Measurements from ENCODE around the gene RPL14. TPM values are rescaled to one million over a fixed set of nuclear protein-coding genes. Genes with fewer than 3 reads are reported as not detected.

The RPL14 gene
- total RNA-seq, 1 experiment from 2014 or later, result 624 TPM

DNA sequence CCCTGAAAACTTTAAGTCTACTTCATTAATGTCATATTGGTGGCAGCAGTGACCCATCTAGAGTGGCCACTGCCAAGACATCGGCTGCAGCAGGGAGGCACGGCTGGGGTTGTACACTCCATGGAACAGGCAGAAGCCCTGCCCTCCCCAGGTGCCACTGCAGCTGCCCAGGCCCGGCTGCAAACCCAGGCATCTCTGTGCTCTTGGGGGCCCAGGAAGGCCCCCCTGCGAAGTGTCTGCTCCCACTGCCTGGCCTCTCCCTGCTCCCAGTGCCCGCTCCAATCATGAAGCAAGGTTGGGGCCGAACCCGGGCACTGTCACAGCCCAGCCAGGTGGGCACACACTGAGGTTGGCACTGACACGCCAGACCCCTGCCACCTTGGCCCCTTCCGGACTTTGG lies 12.1 kb upstream of the RPL14 start:
- no peak overlapping the region for H3K27ac ChIP-seq (ENCODE audit: low read length)
- H3K79me2 ChIP-seq (ENCODE audit: low read length), result no peaks in the 10 kb centered on the region
- H3K9me3 ChIP-seq (ENCODE audit: low read length), result no peaks in the 10 kb centered on the region
- no peaks in the 10 kb centered on the region for H4K20me1 ChIP-seq (ENCODE audit: low read length)
- ATAC-seq (no peak), DNase-seq (no peak)
- intact Hi-C loops (cut with micrococcal nuclease), result no loop called here
- no peak overlapping the region for H3K4me2 ChIP-seq (ENCODE audit: low read length)
- H3K9me2 ChIP-seq (replicated peaks; ENCODE audit: low read length), result no peaks in the 10 kb centered on the region
- ChIA-PET POLR2A (ENCODE audit: unreplicated experiment) (no interaction called here), CTCF (no interaction called here)
- no TSS peak for BruUV-seq (replicated peaks)
- no peaks in the 10 kb centered on the region for H3K27me3 ChIP-seq (ENCODE audit: low read length)
- no peak overlapping the region for H3K4me3 ChIP-seq (ENCODE audit: low read length)
- H2AFZ ChIP-seq (ENCODE audit: low read length), result no peak overlapping the region
- H3F3A ChIP-seq (ENCODE audit: low read length, unreplicated experiment), result no peaks in the 10 kb centered on the region
- no peak overlapping the region for H3K9ac ChIP-seq (ENCODE audit: low read length)
- no peaks in the 10 kb centered on the region for H3K4me1 ChIP-seq (ENCODE audit: insufficient read depth, low read length)
- H3K36me3 ChIP-seq (ENCODE audit: low read depth, low read length), result no peaks in the 10 kb centered on the region
- no peak for TF ChIP-seq CTCF (conservative IDR thresholded peaks at IDR 0.05; ENCODE audit: low read depth, low read length)
- no peak for TF ChIP-seq EZH2 (IDR thresholded peaks at IDR 0.05; ENCODE audit: low read length, unreplicated experiment)
- TF ChIP-seq EZH2phosphoT487 (IDR thresholded peaks at IDR 0.05; ENCODE audit: borderline replicate concordance, low read length), result no peak

DNA sequence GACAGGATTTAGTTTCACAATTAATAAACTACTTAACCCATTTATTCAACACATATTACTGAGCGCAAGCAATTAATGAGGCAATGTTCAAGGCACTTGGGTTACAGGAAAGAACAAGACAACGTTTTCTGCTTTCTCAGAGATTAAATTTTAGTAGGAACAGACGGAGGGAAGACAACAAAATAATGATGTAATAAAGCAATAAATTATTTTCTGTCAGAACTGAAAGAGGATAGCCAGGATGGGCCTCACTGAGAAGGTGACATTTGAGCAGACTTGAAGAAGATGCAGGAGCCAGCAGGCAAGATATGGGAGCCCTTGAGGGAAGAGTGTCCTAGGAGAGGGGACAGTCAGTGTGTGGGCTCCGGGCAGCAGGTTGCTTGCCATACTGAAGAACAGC lies 11.3 kb upstream of the RPL14 start:
- intact Hi-C loops (cut with micrococcal nuclease), result no loop called here
- ATAC-seq (no peak), DNase-seq (no peak)
- Histone ChIP-seq H3K9me2 (replicated peaks; ENCODE audit: low read length) (no peaks in the 10 kb centered on the region), H3F3A (ENCODE audit: low read length, unreplicated experiment) (no peaks in the 10 kb centered on the region), H3K4me2 (ENCODE audit: low read length) (no peak overlapping the region), H3K27me3 (ENCODE audit: low read length) (no peaks in the 10 kb centered on the region), H4K20me1 (ENCODE audit: low read length) (no peaks in the 10 kb centered on the region), H3K79me2 (ENCODE audit: low read length) (no peaks in the 10 kb centered on the region), H3K4me3 (ENCODE audit: low read length) (no peak overlapping the region), H3K9me3 (ENCODE audit: low read length) (no peaks in the 10 kb centered on the region), H3K9ac (ENCODE audit: low read length) (no peak overlapping the region), H3K27ac (ENCODE audit: low read length) (no peak overlapping the region), H3K36me3 (ENCODE audit: low read depth, low read length) (no peaks in the 10 kb centered on the region), H2AFZ (ENCODE audit: low read length) (no peak overlapping the region), H3K4me1 (ENCODE audit: insufficient read depth, low read length) (peaks cover 6% of the 10 kb centered on the region)
- CTCF ChIA-PET, result no interaction called here
- no TSS peak for BruUV-seq (replicated peaks)
- POLR2A ChIA-PET (ENCODE audit: unreplicated experiment), result no interaction called here
- no peak for TF ChIP-seq EZH2 (IDR thresholded peaks at IDR 0.05; ENCODE audit: low read length, unreplicated experiment)
- no peak for TF ChIP-seq CTCF (conservative IDR thresholded peaks at IDR 0.05; ENCODE audit: low read depth, low read length)
- TF ChIP-seq EZH2phosphoT487 (IDR thresholded peaks at IDR 0.05; ENCODE audit: borderline replicate concordance, low read length), result no peak

GRCh38 chr3:40450438-40450837 lies 6.7 kb upstream of the RPL14 start:
- intact Hi-C loops (cut with micrococcal nuclease), result no loop called here
- no TSS peak for BruUV-seq (replicated peaks)
- ATAC-seq, result no peak
- Histone ChIP-seq H3K27me3 (ENCODE audit: low read length) (no peaks in the 10 kb centered on the region), H3K9ac (ENCODE audit: low read length) (no peak overlapping the region), H3K9me2 (replicated peaks; ENCODE audit: low read length) (no peaks in the 10 kb centered on the region), H3K4me3 (ENCODE audit: low read length) (no peak overlapping the region), H3K27ac (ENCODE audit: low read length) (no peak overlapping the region), H3K4me1 (ENCODE audit: insufficient read depth, low read length) (peaks cover 38% of the 10 kb centered on the region), H2AFZ (ENCODE audit: low read length) (no peak overlapping the region), H3K79me2 (ENCODE audit: low read length) (no peaks in the 10 kb centered on the region), H4K20me1 (ENCODE audit: low read length) (no peaks in the 10 kb centered on the region), H3K4me2 (ENCODE audit: low read length) (no peak overlapping the region), H3F3A (ENCODE audit: low read length, unreplicated experiment) (peaks cover 7% of the 10 kb centered on the region), H3K9me3 (ENCODE audit: low read length) (no peaks in the 10 kb centered on the region), H3K36me3 (ENCODE audit: low read depth, low read length) (no peaks in the 10 kb centered on the region)
- CTCF ChIA-PET, result no interaction called here
- no peak for DNase-seq
- POLR2A ChIA-PET (ENCODE audit: unreplicated experiment), result no interaction called here
- no peak for TF ChIP-seq EZH2phosphoT487 (IDR thresholded peaks at IDR 0.05; ENCODE audit: borderline replicate concordance, low read length)
- TF ChIP-seq EZH2 (IDR thresholded peaks at IDR 0.05; ENCODE audit: low read length, unreplicated experiment), result no peak
- no peak for TF ChIP-seq CTCF (conservative IDR thresholded peaks at IDR 0.05; ENCODE audit: low read depth, low read length)

All from PC-3 (cell line).